Neural cell (in vitro differentiated cells): Measurements from ENCODE around the gene NFKBIA. TPM values are rescaled to one million over a fixed set of nuclear protein-coding genes. Genes with fewer than 3 reads are reported as not detected.

Source experiments
- H2AFZ ChIP-seq: fragments of 200-600, 300-800 bp; sonication (generic), shearing (Covaris generic); 2 replicates; pipeline ENCODE4 v1.6.0; 2014; ENCODE audit warnings: low read depth, mild to moderate bottlenecking, antibody characterized with exemption, low read length, moderate library complexity
- H3F3A ChIP-seq: fragments of 200-600 bp; shearing (Covaris generic); 2 replicates; pipeline ENCODE4 v1.6.1; 2016; ENCODE audit warnings: mild to moderate bottlenecking, moderate library complexity, mixed read lengths, antibody characterized with exemption, low read length; ENCODE audit not compliant: insufficient read depth, poor library complexity, severe bottlenecking
- H3K27ac ChIP-seq: fragments of 200-600, 300-800 bp; sonication (generic), shearing (Covaris generic); 2 replicates; pipeline ENCODE4 v1.5.1; 2014; ENCODE audit warnings: mild to moderate bottlenecking, low read length, moderate library complexity
- H3K27me3 ChIP-seq: fragments of 300-800, 200-600 bp; sonication (generic), shearing (Covaris generic); 2 replicates; pipeline ENCODE4 v1.6.0; 2014; ENCODE audit warnings: mild to moderate bottlenecking, low read depth, low read length, moderate library complexity; ENCODE audit not compliant: insufficient read depth
- H3K36me3 ChIP-seq: fragments of 300-800, 200-600 bp; sonication (generic), shearing (Covaris generic); 2 replicates; pipeline ENCODE4 v1.5.1; 2014; ENCODE audit warnings: mild to moderate bottlenecking, antibody characterized with exemption, low read length, moderate library complexity; ENCODE audit not compliant: insufficient read depth
- H3K4me2 ChIP-seq: fragments of 300-800, 200-600 bp; sonication (generic), shearing (Covaris generic); 2 replicates; pipeline ENCODE4 v1.6.0; 2014; ENCODE audit warnings: mild to moderate bottlenecking, low read length
- H3K4me3 ChIP-seq: fragments of 300-800, 200-600 bp; sonication (generic), shearing (Covaris generic); 2 replicates; pipeline ENCODE4 v1.5.1; 2014; ENCODE audit warnings: mild to moderate bottlenecking, low read length, moderate library complexity
- H3K79me2 ChIP-seq: fragments of 200-600 bp; shearing (Covaris generic); replicated peaks from 2 replicates; pipeline ENCODE4 v1.6.0; 2014; ENCODE audit warnings: mild to moderate bottlenecking, low read length, moderate library complexity; ENCODE audit not compliant: insufficient read depth
- H3K9ac ChIP-seq: fragments of 300-800, 200-600 bp; sonication (generic), shearing (Covaris generic); 2 replicates; pipeline ENCODE4 v1.6.1; 2016; ENCODE audit warnings: mild to moderate bottlenecking, low read length, mixed read lengths
- H3K9me2 ChIP-seq: fragments of 200-600 bp; shearing (Covaris generic); 2 replicates; pipeline ENCODE4 v1.6.1; 2016; ENCODE audit warnings: mild to moderate bottlenecking, low read length, mixed read lengths; ENCODE audit not compliant: insufficient read depth
- H3K9me3 ChIP-seq: fragments of 200-600, 300-800 bp; sonication (generic), shearing (Covaris generic); 2 replicates; pipeline ENCODE4 v1.6.1; 2016; ENCODE audit warnings: mild to moderate bottlenecking, mixed run types, low read length, moderate library complexity, mixed read lengths
- H4K20me1 ChIP-seq: fragments of 200-600 bp; shearing (Covaris generic); 2 replicates; pipeline ENCODE4 v1.6.1; 2016; ENCODE audit warnings: mild to moderate bottlenecking, mixed run types; ENCODE audit not compliant: insufficient read depth
- EP300 ChIP-seq: fragments of 450-650 bp; conservative IDR thresholded peaks from 2 replicates; pipeline ENCODE4 v1.6.1; 2014; ENCODE audit warnings: antibody characterized with exemption, mild to moderate bottlenecking, moderate library complexity; ENCODE audit not compliant: poor library complexity, severe bottlenecking
- EZH2 ChIP-seq: fragments of 200-600, 300-800 bp; shearing (Covaris generic), sonication (generic); IDR thresholded peaks from 2 replicates; pipeline ENCODE4 v1.6.1; 2014; ENCODE audit warnings: antibody characterized with exemption, low read length, borderline replicate concordance, mild to moderate bottlenecking; ENCODE audit not compliant: insufficient read depth, poor library complexity, severe bottlenecking
- MXI1 ChIP-seq: fragments of 450-650 bp; conservative IDR thresholded peaks from 2 replicates; pipeline ENCODE4 v1.6.1; 2014; ENCODE audit warnings: antibody characterized with exemption, mild to moderate bottlenecking; ENCODE audit not compliant: poor library complexity, severe bottlenecking
- POLR2AphosphoS5 ChIP-seq: IDR thresholded peaks from 2 replicates; pipeline ENCODE4 v1.6.1; 2012
- RAD21 ChIP-seq: fragments of 450-650 bp; conservative IDR thresholded peaks from 2 replicates; pipeline ENCODE4 v1.6.1; 2014; ENCODE audit warnings: antibody characterized with exemption, mild to moderate bottlenecking, moderate library complexity
- SMC3 ChIP-seq: fragments of 450-650 bp; conservative IDR thresholded peaks from 2 replicates; pipeline ENCODE4 v1.6.1; 2014; ENCODE audit warnings: antibody characterized with exemption, mild to moderate bottlenecking, moderate library complexity; ENCODE audit not compliant: poor library complexity
- TAF1 ChIP-seq: IDR thresholded peaks from 2 replicates; pipeline ENCODE4 v1.6.1; 2012; ENCODE audit warnings: low read depth
- polyA plus RNA-seq: library from polyadenylated mRNA; depleted of rRNA; stranded (reverse); fragments of >200 nt; gene quantifications from 2 replicates; pipeline ENCODE4 v1.2.3, GENCODE V29; 2014
- TF ChIP-seq, protein P1 (sequence below): IDR thresholded peaks from 2 replicates; pipeline ENCODE4 v1.6.1; 2012; ENCODE audit warnings: borderline replicate concordance
- TF ChIP-seq, protein P2 (sequence below): fragments of 450-650 bp; IDR thresholded peaks from 2 replicates; pipeline ENCODE4 v1.5.1; 2014; ENCODE audit warnings: antibody characterized with exemption, mild to moderate bottlenecking, moderate library complexity; ENCODE audit not compliant: poor library complexity, severe bottlenecking

NFKBIA gene
- polyA plus RNA-seq, 1 donor from 2014 or later: 48.8 TPM

DNA sequence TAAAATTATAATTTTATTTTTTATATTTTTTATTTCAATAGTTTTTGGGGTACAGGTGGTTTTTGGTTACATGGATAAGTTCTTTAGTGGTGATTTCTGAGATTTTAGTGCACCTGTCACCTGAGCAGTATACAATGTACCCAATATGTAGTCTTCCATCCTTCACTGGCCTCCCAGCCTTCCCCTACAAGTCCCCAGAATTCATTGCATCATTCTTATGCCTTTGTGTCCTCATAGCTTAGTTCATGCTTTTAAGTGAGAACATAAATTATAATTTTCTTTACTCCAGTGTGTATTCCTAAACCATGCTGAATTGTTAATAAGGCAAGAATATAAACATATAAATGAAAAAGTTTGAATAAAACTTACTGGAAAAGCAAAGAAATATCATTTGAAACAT is 19.1 kb upstream of the NFKBIA start:
- Histone ChIP-seq H3K36me3 (no peaks in the 10 kb centered on the region), H2AFZ (no peak overlapping the region), H3K9me2 (no peaks in the 10 kb centered on the region), H4K20me1 (no peaks in the 10 kb centered on the region), H3K27ac (no peak overlapping the region), H3K9me3 (peaks cover 3% of the 10 kb centered on the region), H3K4me2 (no peak overlapping the region), H3K9ac (no peak overlapping the region), H3F3A (no peaks in the 10 kb centered on the region), H3K79me2 (no peaks in the 10 kb centered on the region), H3K4me3 (no peak overlapping the region), H3K27me3 (no peaks in the 10 kb centered on the region)
- TF ChIP-seq RAD21 (no peak), SMC3 (no peak), MXI1 (no peak), POLR2AphosphoS5 (no peak), EZH2 (no peak)
- TF ChIP-seq, protein P1, sequence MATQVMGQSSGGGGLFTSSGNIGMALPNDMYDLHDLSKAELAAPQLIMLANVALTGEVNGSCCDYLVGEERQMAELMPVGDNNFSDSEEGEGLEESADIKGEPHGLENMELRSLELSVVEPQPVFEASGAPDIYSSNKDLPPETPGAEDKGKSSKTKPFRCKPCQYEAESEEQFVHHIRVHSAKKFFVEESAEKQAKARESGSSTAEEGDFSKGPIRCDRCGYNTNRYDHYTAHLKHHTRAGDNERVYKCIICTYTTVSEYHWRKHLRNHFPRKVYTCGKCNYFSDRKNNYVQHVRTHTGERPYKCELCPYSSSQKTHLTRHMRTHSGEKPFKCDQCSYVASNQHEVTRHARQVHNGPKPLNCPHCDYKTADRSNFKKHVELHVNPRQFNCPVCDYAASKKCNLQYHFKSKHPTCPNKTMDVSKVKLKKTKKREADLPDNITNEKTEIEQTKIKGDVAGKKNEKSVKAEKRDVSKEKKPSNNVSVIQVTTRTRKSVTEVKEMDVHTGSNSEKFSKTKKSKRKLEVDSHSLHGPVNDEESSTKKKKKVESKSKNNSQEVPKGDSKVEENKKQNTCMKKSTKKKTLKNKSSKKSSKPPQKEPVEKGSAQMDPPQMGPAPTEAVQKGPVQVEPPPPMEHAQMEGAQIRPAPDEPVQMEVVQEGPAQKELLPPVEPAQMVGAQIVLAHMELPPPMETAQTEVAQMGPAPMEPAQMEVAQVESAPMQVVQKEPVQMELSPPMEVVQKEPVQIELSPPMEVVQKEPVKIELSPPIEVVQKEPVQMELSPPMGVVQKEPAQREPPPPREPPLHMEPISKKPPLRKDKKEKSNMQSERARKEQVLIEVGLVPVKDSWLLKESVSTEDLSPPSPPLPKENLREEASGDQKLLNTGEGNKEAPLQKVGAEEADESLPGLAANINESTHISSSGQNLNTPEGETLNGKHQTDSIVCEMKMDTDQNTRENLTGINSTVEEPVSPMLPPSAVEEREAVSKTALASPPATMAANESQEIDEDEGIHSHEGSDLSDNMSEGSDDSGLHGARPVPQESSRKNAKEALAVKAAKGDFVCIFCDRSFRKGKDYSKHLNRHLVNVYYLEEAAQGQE: no peak
- TF ChIP-seq, protein P2, sequence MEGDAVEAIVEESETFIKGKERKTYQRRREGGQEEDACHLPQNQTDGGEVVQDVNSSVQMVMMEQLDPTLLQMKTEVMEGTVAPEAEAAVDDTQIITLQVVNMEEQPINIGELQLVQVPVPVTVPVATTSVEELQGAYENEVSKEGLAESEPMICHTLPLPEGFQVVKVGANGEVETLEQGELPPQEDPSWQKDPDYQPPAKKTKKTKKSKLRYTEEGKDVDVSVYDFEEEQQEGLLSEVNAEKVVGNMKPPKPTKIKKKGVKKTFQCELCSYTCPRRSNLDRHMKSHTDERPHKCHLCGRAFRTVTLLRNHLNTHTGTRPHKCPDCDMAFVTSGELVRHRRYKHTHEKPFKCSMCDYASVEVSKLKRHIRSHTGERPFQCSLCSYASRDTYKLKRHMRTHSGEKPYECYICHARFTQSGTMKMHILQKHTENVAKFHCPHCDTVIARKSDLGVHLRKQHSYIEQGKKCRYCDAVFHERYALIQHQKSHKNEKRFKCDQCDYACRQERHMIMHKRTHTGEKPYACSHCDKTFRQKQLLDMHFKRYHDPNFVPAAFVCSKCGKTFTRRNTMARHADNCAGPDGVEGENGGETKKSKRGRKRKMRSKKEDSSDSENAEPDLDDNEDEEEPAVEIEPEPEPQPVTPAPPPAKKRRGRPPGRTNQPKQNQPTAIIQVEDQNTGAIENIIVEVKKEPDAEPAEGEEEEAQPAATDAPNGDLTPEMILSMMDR: no peak

DNA sequence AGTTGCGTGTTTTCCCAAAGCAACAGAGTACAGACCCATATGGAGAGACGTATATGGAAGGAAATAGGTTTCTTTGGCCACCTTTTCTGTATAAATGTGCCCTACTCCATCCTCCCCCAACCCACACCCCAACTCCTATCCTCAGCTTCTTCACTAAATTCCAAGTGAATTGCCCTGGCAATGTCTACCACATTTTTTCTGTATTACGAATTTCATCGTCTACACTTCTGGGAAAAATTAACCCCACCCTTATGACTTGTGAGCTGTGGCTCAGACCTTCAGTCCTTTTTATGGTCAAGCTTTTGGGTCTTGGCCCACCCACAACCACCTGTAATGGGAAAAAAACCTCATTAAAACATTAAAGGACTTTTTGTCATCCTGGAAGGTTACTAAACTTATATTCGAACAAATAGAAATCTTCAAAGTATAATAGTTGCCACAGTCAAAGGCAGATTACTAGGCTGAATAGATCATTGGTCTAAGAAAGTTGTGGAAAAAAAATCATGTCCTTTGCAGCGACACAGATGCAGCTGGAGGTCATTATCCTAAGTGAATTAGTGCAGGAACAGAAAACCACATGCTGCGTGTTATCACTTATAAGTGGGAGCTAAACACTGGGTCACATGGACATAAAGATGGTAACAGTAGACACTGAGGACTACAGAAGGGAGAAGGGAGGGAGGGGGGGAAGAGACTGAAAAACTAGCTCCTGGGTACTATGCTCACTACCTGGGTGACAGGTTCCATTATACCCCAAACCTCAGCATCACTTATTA is 15.7 kb upstream of the NFKBIA start:
- Histone ChIP-seq H3K27me3 (no peaks in the 10 kb centered on the region), H3K9me2 (no peaks in the 10 kb centered on the region), H4K20me1 (no peaks in the 10 kb centered on the region), H3K79me2 (no peaks in the 10 kb centered on the region), H3F3A (no peaks in the 10 kb centered on the region), H3K9me3 (peaks cover 3% of the 10 kb centered on the region), H3K4me3 (no peak overlapping the region), H3K27ac (no peak overlapping the region), H2AFZ (no peak overlapping the region), H3K4me2 (no peak overlapping the region), H3K36me3 (no peaks in the 10 kb centered on the region), H3K9ac (no peak overlapping the region)
- no peak for TF ChIP-seq TAF1
- TF ChIP-seq MXI1: no peak
- TF ChIP-seq EP300: no peak
- TF ChIP-seq POLR2AphosphoS5: no peak
- no peak for TF ChIP-seq SMC3
- TF ChIP-seq, protein P2: no peak
- no peak for TF ChIP-seq RAD21
- TF ChIP-seq, protein P1: no peak
- TF ChIP-seq EZH2: no peak
